ENCODE data around the gene ZNF407.

ZNF407 gene

GRCh38 chr18:74582642-74583041 is 15.0 kb upstream of the ZNF407 start:
- no peak for DNase-seq

DNA sequence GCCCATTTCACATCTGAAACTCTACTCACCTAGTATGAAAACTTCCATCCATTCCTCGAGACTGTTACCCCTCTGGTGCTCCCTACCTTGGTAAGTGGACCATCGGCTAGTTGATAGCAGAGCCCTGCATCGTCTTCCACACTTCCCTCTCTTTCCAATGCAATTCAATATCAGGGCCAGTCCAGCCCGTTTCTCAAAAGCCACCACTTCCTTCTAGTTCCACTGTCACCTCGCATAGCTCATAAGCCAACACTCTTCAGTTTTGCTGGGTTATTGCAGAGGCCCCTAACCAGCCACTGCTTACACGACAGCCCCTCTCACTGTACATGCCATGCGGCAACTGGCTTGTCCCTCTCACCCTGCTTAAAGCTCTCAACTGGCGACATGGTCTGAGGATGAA is 10.2 kb upstream of the ZNF407 start:
- no peak for DNase-seq

DNA sequence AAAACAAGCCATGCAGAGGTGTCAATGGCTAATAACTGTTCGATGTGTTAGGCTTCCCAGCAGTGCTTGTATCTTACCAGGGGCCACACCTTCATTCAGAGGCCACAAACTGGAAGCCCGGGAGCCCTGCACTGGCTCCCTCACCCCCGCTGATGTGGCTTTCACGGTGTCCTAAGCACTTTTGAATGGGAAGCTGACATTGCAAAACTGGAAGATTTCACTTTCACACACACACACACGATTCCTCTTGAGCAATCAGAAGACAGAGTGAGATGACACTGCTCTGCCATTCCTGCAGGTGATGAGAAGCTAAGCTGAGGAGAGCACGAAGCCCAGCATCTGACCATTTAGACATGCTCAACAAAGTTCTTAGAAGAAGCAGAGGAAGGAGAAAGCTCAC is 8.6 kb upstream of the ZNF407 start:
- no peak for DNase-seq

- no peak for DNase-seq
Measured at GRCh38 chr18:74589811-74590210, 7.9 kb upstream of the ZNF407 start.

- DNase-seq: no peak
Measured at GRCh38 chr18:74590671-74591070, 7.0 kb upstream of the ZNF407 start.

DNA sequence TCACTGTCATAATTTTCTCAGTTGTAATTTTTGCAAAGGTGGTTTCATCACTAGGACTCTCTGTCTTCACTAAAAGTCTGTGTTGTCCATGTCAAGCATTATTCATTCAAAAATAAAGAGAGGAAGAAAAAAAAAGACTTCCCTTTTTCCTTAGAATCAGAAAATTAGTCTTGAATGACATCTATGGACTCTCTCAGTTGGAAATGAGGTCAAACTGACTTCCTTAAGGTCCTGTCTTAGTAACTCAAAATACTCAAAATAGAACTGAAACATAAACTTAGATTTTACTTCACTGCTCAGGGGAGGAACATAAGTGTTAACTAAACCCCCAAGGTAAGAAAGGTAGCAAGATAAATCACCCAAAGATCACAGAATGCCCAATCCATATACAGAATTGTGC is 2.2 kb upstream of the ZNF407 start:
- DNase-seq: no peak

- DNase-seq: no peak
Measured at GRCh38 chr18:74597034-74597661, 522 bp upstream of the ZNF407 start.

DNA sequence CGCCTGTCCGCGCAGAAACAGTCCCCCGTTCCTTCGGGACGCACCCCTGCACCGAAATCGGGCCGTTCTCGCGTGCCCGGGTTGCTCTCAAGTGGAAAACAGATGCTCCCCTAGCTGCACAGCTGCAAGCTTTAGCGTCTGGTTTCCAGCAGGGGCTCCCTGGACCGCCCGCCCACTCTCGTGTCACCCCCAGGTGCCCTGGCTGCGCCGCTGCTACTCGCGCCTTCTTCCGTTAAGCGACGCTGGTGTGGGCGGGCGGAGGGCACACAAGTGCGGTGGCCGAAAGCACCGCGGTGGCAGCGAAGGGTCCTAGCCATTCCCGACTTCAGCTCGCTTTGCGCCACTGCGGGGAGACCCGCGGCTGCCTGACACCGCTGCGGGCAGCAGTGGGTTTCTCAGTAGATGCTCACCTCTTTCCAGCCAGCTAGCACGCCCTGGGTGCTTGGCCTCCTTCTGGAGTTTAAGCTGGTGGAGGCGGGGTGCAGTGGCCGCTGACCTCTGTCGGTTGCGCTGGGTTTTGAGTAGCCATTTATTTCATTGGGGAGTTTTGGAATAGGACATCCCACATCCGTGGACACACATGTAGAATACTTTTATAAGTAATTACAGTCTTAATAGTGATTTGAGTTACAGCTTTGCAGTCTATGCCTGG is 806 bp downstream of the ZNF407 start:
- DNase-seq: no peak

DNA sequence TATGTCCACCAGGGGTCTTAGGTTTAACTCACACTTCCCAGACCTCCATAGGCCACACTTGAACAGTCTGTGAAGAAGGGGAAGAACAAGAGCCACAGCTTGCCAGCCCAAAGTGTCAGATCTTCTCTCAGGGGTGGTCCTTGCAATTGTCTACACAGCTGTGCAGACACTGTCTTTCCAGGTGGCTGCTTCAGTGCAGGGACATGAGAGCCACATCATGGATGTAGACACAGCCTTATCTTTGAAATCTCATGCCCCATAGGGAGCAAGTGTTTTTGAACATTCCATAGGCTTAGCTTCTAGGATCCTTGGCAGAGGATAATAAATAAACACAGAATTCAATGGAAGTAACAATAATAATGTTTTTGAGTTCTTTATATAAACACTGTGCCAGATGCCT is 6.7 kb downstream of the ZNF407 start:
- no peak for DNase-seq

DNA sequence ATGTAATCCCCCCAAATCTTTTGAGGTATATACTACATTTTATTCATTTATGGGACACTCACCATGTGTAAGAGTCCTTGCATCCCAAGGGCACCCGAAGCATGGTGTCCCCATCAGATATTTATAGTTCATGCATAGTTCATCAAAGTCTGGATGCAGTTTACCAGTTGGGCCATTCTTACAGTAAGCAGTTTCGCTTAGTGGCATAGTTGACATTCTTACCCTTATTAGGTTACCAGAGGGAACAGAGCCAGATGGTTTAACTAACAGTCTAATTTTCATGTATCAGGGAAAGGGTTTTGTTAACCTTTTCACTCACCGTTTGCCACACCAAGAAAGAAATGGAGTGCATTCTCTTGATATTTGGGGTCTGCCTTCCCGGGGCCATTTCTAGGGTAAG is 7.1 kb downstream of the ZNF407 start:
- no peak for DNase-seq

DNA sequence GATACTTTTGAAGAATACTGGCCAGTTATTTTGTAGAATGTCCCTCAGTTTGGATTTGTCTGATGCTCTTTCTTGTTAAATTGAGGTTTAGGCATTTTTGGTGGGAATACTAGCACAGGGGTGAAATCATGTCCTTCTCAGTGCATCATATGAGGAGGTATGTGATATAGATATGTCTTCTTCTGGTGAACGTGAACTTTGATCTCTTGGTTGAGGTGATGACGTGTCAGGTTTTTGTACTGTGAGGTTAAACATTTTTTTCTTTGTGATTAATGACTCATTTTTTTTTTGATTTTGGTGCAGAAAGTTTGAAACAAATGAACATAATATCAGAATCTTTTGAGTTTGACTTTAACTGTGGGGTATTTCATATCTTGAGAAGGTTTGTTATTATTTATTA is 11.0 kb downstream of the ZNF407 start:
- no peak for DNase-seq

- DNase-seq: no peak
Measured at GRCh38 chr18:74609535-74609934, 11.9 kb downstream of the ZNF407 start.

GRCh38 chr18:74610051-74610615 is 12.5 kb downstream of the ZNF407 start:
- DNase-seq: no peak

GRCh38 chr18:74610860-74611259 is 13.2 kb downstream of the ZNF407 start:
- DNase-seq: no peak

- no peak for DNase-seq
Measured at GRCh38 chr18:74611765-74612164, 14.1 kb downstream of the ZNF407 start.

DNA sequence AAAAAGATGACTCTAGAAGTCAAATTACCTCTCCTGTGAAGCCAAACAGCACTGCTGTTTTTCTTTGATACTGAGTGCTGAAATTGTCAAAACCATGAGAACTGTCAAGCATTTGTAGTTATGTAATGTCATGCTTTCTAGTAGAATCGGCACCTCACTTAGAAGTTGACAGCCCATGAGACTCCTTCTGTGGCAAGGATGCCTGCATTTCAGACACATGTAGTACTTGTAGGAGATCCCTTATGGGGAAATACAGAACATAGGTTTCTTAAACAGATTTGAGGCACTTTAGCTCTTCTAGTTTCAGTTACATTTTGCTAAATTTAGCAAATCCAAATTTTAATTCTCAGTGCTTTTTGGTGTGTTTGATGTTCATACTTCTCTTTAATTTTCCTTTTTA is 15.7 kb downstream of the ZNF407 start:
- no peak for DNase-seq

- no peak for DNase-seq
Measured at GRCh38 chr18:74616494-74616893, 18.8 kb downstream of the ZNF407 start.

GRCh38 chr18:74617486-74617885 is 19.8 kb downstream of the ZNF407 start:
- DNase-seq: no peak

DNA sequence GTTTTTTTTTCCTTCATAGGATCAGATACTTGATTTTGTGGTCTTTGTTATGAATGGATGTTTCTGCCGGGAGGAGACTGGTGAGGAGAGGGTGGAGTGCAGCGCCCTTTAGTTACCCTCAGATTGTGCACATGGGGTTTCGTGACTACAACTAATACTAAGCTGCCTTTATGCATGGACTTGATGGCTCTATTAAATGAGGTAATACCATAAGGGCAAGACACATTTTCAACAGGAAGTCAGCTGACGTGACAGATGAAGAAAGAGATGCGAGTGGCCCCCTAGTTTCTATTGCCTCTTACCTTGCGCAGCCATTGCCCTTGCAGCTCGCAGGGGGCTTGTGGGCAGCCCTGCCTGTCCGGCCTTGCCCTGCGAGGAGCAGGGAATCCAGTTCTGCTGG is 24.4 kb downstream of the ZNF407 start:
- DNase-seq: no peak

GRCh38 chr18:74623047-74623816 is 25.6 kb downstream of the ZNF407 start:
- DNase-seq: no peak

GRCh38 chr18:74624466-74624865 is 26.8 kb downstream of the ZNF407 start:
- DNase-seq: no peak

DNA sequence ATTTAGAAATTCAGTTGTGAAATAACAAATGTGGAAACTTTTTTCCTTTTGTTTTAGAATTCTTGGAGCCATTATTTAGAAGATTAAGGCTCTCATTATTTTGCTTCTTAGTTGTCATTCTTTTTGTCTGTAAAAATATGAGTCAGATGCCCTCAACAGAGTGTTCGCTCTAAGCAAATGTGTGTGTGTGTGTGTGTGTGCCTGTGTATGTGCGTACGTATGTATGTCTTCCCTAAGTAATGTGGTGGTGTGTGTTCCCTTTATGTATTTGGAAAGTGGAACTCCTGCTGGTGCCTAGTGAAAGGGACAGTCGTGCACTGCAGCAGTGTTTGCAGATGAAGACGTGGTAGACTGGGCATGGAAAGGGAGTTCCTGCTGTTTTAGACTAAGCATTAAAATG is 27.5 kb downstream of the ZNF407 start:
- no peak for DNase-seq

- DNase-seq: no peak
Measured at GRCh38 chr18:74626049-74626874, 28.6 kb downstream of the ZNF407 start.

All from cerebellar nuclear complex (tissue), 1 donor.